ENCODE data around the gene LZTR1. TPM values are rescaled to one million over a fixed set of nuclear protein-coding genes. Genes with fewer than 3 reads are reported as not detected.

The LZTR1 gene
- total and polyA plus RNA-seq, 7 donors, result 17.1 to 37.1 (median 27.2) TPM

DNA sequence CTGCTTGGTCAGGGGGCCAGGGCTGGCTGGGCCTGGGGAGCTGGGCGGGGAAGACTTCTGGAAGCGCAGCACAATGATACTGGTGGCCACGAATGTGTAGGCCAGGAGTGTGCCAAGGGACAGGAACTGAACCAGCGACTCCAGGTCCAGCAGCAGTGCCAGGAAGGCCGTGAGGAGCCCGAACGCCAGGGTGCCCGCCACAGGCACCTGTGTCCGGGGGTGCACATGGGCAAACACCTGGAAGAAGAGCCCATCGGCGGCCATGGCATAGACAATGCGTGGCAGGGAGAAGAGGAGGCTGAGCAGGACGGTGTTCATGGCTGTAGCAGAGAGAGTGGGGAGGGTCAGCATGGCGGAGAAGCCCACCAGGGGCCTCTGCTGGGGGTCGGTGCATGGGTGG is 47.9 kb downstream of the LZTR1 start:
- Histone ChIP-seq H3K27me3 (ENCODE audit: insufficient read depth in 3 of 3, low read length in 2 of 3) (peaks cover 0 to 25% (median 6%) of the 10 kb centered on the region in 3 donors), H3K36me3 (ENCODE audit: insufficient read depth in 1 of 2, low read depth in 1 of 2) (peaks cover 0 to 34% of the 10 kb centered on the region in 2 donors), H3K4me3 (no peak overlapping the region), H3K27ac (no peak overlapping the region), H3K4me1 (peaks cover 16% of the 10 kb centered on the region), H3K9me3 (no peaks in the 10 kb centered on the region)
- intact Hi-C loops (cut with DNase I), result no loop called here
- DNase-seq (no peak), ATAC-seq (peak in 2 of 4 donors; percentile 6 to 12)
- TF ChIP-seq, protein P1, sequence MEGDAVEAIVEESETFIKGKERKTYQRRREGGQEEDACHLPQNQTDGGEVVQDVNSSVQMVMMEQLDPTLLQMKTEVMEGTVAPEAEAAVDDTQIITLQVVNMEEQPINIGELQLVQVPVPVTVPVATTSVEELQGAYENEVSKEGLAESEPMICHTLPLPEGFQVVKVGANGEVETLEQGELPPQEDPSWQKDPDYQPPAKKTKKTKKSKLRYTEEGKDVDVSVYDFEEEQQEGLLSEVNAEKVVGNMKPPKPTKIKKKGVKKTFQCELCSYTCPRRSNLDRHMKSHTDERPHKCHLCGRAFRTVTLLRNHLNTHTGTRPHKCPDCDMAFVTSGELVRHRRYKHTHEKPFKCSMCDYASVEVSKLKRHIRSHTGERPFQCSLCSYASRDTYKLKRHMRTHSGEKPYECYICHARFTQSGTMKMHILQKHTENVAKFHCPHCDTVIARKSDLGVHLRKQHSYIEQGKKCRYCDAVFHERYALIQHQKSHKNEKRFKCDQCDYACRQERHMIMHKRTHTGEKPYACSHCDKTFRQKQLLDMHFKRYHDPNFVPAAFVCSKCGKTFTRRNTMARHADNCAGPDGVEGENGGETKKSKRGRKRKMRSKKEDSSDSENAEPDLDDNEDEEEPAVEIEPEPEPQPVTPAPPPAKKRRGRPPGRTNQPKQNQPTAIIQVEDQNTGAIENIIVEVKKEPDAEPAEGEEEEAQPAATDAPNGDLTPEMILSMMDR (IDR thresholded peaks at IDR 0.05), result no peak
- 72 to 80% (median 73%) methylated on average over 14 to 15 of the region's 15 CpGs for WGBS, 3 donors

DNA sequence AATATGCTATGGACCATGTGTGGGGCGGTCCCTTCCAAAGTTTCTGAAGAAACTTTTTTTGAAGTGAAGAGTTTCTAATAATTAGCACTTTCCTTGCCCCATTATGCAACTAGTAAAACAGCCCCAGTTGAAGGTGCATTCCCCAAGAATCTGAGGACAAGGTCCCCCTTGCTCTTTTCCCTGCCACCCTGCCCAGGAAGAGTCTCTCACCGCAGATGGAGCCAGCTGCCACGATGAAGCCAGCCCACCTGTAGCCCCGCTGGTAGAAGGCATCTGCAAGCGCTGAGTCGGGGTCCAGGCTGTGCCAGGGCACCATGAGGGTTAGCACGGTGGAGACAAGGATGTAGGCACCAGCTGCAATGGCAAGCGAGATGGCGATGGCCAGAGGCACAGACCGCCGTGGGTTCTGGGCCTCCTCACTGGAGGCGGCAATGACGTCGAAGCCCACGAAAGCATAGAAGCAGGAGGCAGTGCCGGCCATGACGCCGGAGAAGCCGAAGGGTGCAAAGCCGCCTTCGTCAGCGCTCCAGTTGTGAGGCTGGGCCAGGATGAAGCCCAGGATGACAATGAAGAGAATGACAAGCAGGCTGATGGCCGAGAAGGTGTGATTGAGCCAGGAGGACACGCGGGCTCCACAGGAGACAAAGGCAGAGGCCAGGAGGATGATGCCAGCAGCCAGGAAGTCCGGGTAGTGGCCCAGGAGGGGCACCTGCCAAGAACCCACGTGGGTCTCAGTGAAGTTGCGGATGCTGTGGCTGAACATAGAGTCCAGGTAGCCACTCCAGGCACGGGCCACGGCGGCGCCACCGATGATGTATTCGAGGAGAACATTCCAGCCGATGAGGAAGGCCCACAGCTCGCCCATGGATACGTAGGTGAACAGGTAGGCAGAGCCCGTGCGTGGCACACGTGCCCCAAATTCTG is 48.8 kb downstream of the LZTR1 start:
- ATAC-seq (peak in 3 of 4 donors; percentile 0 to 4 (median 2)), DNase-seq (no peak)
- Histone ChIP-seq H3K36me3 (ENCODE audit: insufficient read depth in 1 of 2, low read depth in 1 of 2) (peaks cover 0 to 31% of the 10 kb centered on the region in 2 donors), H3K4me1 (peaks cover 16% of the 10 kb centered on the region), H3K9me3 (no peaks in the 10 kb centered on the region), H3K27ac (no peak overlapping the region), H3K27me3 (ENCODE audit: insufficient read depth in 3 of 3, low read length in 2 of 3) (peaks cover 0 to 25% (median 6%) of the 10 kb centered on the region in 3 donors), H3K4me3 (no peak overlapping the region)
- intact Hi-C loops (cut with DNase I), result no loop called here
- TF ChIP-seq, protein P1 (IDR thresholded peaks at IDR 0.05), result no peak
- 77 to 80% (median 79%) methylated on average over 40 of the region's 40 CpGs for WGBS, 3 donors

DNA sequence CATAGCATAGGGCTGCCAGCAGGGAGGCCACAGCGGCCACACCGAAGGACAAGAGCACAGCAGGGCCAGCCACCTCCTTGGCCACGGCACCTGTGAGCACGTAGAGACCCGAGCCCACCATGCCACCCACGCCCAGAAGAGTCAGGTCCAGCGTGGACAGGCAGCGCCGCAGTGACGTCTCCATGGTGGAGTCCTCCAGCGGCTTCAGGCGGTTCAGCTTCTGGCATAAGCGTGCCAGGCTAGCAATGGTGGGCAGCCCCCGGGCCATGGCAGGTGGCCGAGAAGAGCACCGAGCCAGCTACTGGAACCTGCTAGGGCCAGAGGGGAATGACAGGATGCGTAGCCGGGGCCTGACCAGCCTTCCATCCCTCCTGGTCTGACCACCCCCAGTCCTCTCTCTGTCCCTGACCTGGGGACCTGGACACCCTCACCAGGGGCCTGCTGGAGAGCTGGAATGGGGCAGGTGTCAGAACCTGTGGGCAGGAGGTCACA is 49.5 kb downstream of the LZTR1 start:
- TF ChIP-seq, protein P1 (IDR thresholded peaks at IDR 0.05), result no peak
- Histone ChIP-seq H3K27ac (no peak overlapping the region), H3K4me1 (peaks cover 16% of the 10 kb centered on the region), H3K36me3 (ENCODE audit: insufficient read depth in 1 of 2, low read depth in 1 of 2) (peaks cover 0 to 24% of the 10 kb centered on the region in 2 donors), H3K27me3 (ENCODE audit: insufficient read depth in 3 of 3, low read length in 2 of 3) (peaks cover 0 to 25% (median 6%) of the 10 kb centered on the region in 3 donors), H3K9me3 (no peaks in the 10 kb centered on the region), H3K4me3 (peak overlapping the region; percentile 54)
- intact Hi-C loops (cut with DNase I), result no loop called here
- ATAC-seq (peak in 2 of 4 donors; percentile 9 to 11), DNase-seq (no peak)
- 36 to 46% (median 39%) methylated on average over 16 to 18 of the region's 18 CpGs for WGBS, 3 donors

DNA sequence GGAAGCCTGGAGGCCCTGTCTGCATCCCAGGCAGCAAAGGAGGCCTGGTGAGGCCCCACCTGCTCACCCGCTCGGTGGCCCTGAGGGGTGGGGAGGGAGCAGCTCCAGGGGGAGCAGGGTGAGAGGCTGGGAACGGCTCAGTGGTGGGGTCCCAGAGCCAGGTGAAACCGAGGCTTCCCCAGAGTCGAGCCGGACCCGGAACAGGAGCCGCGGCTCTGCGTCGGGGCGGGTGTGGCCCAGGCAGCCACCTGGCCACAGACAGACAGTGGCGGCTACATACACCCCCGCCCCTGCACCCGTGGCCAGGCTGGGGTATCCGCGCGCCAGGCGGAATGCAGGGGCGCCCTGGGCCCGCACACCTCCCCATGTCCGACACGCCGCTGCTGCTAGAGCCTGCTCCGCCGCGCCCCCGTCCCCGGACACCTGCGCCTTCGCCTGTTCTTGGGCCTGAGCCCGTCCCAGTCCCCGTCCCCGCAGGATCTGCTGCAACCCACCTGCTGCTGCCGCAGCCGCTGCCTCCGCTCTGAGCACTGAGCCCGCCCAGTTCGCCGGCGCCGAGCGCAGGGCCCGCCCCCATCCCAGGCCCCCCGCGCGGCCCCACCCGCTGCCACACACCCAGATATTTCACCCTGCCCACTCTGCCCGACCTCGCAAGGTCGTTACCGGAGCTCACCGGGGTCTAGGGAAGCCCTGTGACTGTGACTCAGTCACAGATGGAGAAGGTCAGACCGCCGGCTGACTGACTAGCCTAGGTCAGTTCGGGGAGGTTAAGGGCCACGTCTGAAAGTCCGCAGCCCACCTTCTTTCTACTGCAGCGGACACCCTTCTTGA is 50.2 kb downstream of the LZTR1 start, which contains the start of gene SLC7A4:
TSS of gene SLC7A4 (minus strand) at position 525 of the 831 bp plus-strand sequence. CDS start 749 bp downstream, outside the sequence.
- Histone ChIP-seq H3K36me3 (ENCODE audit: insufficient read depth in 1 of 2, low read depth in 1 of 2) (peaks cover 0 to 22% of the 10 kb centered on the region in 2 donors), H3K27ac (no peak within 1 kb of the TSS), H3K9me3 (no peaks in the 10 kb centered on the region), H3K4me3 (peak within 1 kb of the TSS; percentile 54), H3K27me3 (ENCODE audit: insufficient read depth in 3 of 3, low read length in 2 of 3) (peaks cover 0 to 25% (median 6%) of the 10 kb centered on the region in 3 donors), H3K4me1 (peaks cover 16% of the 10 kb centered on the region)
- intact Hi-C loops (cut with DNase I), result no loop called here
- TF ChIP-seq, protein P1 (IDR thresholded peaks at IDR 0.05), result no peak
- 5 to 7% (median 5%) methylated on average over 51 to 59 of the region's 59 CpGs for WGBS, 3 donors
- ATAC-seq (peak; percentile 23 to 33 (median 29)), DNase-seq (no peak)
